ENCODE results near the gene DIS3L2.

DNA sequence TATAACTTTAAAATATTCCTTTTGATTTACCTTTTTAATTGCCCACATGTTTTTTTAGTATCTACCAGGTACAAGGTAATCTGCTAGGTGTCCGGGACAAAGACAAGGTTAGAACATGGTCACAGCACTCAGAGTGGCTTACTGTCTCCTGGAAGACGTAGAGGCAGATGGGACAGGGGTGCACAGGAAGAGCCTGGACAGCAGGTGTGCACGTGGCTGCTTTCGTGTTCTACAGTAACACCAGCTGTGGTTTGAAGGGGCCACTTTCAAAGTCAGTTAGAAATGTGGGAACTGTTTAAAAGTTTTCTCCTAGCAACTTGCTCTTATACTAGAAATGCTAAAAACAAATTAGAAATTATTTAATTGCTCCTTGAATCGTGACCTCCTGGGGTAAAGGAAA is 314.2 kb downstream of the DIS3L2 start:
- TF ChIP-seq, protein P1, sequence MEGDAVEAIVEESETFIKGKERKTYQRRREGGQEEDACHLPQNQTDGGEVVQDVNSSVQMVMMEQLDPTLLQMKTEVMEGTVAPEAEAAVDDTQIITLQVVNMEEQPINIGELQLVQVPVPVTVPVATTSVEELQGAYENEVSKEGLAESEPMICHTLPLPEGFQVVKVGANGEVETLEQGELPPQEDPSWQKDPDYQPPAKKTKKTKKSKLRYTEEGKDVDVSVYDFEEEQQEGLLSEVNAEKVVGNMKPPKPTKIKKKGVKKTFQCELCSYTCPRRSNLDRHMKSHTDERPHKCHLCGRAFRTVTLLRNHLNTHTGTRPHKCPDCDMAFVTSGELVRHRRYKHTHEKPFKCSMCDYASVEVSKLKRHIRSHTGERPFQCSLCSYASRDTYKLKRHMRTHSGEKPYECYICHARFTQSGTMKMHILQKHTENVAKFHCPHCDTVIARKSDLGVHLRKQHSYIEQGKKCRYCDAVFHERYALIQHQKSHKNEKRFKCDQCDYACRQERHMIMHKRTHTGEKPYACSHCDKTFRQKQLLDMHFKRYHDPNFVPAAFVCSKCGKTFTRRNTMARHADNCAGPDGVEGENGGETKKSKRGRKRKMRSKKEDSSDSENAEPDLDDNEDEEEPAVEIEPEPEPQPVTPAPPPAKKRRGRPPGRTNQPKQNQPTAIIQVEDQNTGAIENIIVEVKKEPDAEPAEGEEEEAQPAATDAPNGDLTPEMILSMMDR (IDR thresholded peaks at IDR 0.05) = no peak
- no peak for TF ChIP-seq POLR2A (IDR thresholded peaks at IDR 0.05)
